Islet precursor cell (in vitro differentiated cells): ENCODE measurements around the gene TENM4.
"Not testable (repeated sequence)": the region's sequence is repeated elsewhere in the genome, so short reads cannot be mapped to it uniquely, and the experiment has no call there.

ENCODE experiments used
- DNase-seq: peaks from one replicate; pipeline ENCODE4 v3.0.0-alpha.2; 2018

Gene TENM4

DNA sequence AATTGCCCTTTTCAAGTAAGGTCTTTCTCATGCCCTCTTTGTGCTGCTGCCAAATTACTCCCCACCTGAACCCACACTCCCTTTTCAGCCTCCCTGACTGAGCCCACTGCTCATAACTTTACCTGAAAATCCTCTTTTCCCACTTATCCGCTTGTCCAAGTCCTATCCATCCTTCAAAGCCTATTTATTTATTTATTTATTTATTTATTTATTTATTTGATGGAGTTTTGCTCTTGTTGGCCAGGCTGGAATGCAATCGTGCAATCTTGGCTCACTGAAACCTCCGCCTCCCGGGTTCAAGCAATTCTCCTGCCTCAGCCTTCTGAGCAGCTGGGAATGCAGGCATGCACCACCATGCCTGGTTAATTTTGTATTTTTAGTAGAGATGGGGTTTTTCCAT, 613.5 kb downstream of the TENM4 start:
- DNase-seq, result not testable (repeated sequence)

DNA sequence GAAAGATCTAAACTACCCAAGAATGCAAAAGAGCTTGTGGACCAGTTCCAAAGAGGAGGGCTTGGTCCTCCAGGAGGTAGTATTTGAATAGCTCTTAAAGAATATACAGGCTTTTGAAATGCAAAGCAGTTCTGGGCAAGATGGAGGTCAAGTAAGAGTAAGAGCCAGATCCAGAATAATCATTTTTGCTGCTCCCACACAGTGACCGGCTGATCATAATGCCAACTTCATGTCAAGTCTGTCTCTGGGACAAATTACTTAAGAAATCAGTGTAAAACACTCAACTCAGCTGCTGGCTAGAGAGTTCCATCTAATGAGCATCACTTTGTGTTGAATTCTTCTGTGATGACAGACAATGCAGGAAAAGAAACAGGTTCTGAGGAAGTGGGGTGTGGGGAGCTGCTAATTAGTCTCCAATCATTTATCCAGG, 615.2 kb downstream of the TENM4 start:
- DNase-seq, result no peak

DNA sequence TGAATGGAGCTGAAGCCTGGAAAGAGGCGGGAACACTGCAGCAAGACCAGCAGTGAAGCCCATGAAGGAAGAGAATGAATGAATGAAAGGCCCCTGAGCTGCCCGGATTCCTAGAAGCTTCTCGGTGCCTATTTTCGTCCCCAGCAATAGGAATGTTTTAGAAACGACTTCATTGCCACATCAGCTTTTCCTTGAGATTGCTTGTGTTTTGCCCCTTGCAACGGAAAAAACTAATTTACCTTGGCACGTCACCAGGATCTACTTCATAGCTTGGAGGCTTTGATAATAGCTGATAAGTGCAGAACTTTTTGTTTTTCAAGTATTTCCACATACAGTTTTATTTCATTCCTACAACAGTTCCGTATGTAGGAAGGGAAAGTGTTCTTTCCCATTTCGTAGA, 617.2 kb downstream of the TENM4 start:
- DNase-seq, result no peak

DNA sequence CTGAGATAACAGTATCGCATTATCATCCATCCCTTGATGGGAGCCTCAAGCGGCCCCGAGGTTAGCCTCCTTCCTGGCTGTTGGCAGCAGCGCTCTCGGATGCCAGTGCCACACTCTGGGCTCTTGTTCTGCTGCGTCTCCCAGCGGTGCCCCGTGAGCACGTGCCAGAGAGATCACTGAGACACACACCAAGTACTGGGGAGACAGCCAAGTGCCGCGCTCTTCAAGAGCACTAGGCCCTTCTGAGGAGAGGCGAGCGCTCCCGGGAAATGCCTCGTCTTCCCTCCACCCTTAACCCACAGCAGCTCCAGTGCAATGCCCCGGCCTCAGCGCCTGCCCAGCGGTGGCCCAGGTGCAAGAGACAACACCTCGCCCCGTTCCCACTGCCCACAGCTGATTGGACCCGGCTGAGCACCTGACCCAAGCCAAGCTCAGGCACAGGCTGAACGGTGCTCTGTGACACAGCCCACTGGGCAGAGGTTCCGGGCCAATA, 617.9 kb downstream of the TENM4 start:
- DNase-seq, result no peak

DNA sequence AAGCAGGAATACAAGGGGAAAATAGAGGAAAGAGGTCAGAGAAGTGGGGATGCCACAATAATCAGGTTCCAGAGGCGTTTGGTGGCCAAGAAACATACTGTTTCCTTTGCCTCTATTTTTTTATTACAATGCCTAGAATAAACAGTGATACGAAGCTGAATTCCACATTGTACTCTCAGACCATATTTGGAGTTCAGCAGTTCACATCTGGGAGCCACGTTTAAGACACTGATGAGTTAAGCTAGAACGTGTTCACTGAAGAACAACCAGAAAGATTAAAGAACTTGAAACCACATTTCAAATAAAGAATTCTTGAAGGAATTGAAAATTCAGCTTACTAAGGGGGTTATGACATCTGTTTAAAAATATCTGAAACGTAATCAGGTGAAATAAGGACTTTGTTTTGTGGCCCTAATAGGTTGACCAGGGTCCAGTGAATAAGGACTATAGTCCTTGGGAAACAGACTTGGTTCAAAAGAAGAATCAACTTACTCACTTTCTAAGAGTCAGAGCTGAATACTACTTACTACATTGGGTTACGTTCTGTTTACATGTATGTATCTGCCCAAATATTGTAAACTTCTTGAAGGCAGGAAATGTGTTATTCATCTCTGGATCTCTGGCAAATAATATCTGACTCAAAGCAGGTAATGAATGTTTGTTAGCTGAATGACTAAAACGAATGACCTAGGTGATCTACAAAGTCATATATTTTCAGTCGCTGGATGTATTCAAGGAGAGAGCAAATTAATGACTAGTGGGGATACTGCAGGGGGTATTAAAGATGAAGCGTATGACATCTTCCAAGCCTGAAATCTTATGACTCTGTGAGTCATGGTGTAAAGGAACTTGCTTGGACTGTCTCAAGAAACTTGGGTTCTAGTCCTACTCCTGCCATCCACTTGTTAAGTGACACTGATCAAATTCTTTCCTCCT, 619.2 kb downstream of the TENM4 start:
- no peak for DNase-seq

DNA sequence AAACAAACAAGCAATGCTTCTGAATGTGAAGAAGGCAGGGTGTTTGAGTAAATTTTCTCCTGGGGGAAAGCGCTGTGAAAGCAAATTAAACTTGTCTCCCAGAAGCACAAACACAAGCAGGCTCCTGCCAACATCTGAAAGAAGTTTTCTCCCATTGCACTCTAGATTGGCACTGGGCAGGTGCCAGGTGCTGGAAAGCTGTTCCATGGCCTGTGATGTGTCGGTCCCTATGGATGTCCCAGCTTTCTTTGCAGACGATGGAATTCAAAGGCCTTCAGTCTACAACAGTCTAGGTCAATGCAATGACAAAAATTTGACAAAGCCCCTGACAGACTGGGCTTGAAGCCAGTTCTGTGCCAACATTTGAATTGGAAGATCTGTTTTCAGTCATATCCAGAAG, 620.1 kb downstream of the TENM4 start:
- DNase-seq, result no peak

DNA sequence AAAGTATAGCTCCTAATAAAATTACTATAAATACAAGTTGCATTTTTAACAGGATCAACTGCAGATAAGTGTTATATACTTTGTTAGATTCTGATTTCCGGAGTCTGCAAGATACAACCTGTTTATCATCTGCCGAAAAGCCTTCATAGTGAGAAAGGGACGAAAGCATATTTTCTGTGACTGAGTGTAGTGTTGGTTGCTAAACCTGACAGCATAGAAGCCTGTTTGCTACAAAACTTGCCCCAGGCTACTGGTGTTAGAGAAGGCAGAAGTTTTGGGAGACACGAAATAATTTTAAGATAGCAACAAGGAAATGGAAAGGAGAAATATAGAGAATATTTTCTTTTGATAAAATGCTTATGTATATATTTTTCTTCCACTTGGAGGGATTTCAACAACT, 622.6 kb downstream of the TENM4 start:
- no peak for DNase-seq

DNA sequence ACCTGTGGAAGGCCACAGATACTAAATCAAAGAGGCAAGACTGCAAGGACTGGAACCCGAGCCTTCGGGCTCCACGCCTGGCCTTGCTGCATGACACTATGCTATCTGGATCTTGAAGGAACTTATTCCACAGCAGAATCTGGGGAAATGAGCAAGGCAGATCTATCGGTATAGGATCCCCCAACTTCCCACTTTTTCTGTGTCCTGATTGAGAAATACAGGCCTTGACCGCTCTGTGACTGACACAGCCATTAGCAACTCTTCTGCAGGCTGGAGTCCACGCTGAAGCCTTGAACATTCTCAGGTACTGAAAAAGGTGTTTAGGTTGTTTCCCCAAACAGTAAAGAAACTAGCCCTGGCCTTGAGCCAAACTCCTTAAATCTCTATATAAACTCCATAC, 625.0 kb downstream of the TENM4 start:
- no peak for DNase-seq

DNA sequence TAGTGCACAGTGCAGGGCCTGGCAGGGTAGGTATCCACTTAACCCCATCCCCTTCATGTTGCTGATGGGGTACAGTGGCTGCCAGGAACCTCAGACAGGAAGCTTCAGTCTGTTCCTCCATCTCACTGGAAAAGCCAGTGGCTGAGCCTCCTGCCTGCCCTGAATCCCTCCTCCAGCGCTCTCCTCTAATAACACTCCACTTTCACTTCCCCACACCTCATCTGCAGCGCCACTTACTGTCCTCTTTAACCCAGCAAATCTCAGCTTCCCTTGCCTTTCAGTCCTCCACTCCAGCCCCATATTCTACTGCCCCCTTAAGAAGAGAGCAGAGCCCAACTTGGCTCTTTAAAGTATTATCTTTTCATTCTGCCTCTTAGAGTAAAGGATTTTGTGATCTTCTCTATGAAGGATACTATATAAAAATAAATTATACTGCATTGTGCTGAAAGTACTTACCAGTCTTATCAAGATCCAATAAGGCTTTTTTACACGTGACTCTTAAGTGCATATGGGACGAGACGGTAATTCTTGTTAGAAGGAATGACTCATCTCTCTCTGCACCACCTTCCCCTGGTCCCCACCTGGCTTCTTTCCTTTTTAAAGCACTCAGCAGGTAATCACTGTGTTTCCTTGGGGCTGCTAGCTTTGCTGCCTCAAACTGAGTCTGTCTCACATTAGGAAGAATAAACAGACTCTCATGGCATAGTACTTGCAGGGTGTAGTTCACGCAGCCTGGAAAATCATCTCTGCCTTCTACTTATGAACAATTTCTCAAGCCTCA, 628.1 kb downstream of the TENM4 start:
- peak; percentile 79 for DNase-seq

DNA sequence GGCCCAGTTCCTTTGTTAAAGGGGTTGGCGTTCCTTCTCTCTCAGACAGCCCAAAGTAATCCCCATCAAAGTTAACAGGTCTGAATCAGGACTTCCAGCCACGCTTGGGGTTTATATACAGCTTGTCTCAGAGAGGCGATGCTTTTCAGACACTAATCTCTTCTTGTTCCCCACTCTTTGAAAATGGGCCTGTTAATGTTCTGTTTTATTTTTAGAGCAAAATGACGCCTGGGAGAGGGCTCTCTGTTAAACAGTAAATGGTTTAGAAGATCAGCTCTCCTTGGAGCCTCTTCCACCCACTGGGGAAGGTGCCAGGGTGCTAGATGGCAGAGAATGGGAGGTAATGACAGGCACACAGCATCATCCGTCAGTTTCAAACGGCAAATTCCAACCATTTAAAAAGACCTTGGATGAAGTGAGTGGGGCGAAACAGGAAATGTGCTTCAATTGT, 630.2 kb downstream of the TENM4 start:
- no peak for DNase-seq

DNA sequence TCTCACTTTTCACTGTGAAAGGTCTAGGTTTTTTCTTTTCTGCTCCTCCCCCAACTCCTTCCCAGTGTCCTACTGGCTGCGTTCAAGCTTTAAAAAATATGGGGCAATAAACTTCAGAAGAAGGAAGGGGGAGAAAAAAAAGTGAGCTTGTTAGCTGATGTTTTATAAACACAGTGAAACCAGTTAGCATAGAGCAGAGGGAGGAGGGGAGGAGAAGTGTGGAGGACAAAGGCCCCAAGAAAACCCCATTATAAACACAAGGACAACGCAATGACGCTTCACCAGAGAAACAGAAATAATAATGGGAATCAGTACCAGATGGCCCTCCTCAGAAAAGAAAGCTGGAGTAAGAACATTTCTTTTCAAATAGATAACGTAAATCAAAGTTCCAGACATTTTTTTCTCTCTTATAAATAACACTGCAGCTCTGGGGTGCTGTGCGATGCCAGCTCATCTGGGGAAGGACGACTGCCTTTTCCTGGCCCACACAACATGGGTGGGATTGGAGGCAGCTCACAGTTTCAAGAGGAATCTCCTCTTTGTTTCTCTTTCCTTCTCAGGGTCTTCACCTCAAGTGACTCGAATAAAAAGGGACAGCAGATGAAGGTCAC, 630.8 kb downstream of the TENM4 start:
- no peak for DNase-seq

DNA sequence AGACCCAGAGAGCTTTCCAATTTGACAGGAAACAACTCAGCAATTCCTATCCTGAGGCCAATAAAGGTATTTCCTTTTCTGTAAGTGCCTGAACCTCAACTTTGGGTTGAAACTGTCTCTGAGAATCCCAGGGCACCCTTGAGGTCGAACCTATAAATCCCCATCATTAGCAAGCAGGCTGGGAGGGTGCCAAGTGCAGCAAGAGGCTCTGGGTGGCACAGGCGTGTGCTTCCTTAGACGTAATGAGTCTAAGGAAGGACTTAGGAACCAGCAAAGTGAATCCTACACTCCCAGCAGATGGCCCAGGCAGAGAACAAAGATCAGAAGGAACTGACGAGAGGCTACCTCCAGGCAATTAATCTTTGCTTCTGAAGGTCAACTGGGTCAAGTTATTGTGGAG, 631.9 kb downstream of the TENM4 start:
- no peak for DNase-seq

DNA sequence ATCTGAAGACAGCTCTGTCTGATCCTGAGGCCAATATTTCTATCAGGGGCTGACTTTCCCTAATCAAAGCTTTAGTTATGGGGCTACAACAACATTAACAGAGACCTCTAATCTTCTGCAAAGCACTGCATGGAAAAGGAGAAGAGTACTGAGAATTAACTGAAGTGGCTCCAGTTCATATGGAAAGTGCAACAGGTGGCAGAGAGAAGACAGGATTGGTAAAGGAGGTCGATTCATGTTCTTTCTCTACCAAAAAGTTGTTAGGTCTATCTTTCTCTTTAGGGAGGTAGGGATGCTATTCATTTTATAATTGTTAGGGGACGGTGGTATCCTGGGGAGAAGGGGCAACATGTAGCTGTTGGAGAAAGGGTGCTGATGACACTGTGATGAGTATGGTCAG, 633.5 kb downstream of the TENM4 start:
- no peak for DNase-seq

DNA sequence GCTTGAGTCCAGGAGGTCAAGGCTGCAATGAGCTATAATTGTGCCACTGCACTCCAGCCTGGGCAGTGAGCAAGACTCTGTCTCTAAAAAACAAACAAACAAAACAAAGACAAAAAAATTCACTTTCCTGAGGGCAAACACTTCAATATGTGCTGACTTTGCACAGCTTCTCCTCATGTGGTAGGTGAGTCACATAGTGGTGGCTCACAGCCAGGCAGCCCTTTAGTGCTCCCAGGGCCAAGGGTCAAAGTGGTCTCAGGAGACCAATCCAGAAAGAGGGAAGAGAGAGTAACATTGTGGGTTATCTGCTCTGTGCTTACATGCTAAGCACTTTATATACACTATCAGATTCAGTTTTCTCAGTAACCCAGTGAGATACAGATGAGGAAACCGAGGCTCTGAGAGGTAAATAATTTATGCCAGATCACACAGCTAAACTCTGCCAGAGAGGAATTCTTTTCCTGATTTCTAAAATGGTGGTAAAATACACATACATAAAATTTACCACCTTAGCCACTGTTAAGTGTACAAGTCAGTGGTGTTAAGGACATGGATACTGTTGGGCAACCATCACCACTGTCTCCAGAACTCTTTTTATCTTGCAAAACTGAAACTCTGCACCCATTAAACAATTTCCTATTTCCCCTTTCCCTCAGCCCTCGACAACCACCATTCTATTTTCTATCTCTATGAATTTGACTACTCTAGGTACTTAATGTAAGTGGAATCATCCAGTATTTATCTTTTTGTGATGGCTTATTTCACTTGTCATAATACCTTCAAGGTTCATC, 634.4 kb downstream of the TENM4 start:
- peak; percentile 79 for DNase-seq

DNA sequence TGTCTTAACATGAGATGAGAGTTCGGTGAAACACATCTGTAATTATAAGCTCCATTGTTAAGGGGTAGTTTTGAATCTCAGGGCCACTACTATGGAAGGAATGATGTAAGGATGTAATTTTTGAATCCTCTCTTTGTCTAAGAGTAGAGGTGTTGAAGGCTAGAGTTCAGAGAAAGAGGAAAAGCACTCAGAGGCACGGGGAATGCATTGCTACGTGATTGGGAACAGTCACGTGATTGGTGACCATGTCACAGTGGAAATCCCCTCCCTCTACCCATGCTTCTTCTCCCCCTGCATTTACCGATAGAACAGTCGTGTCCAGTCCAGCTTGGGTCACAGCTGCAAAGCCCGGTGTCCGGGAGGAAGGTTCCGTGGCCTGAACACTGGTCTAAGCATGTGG, 635.8 kb downstream of the TENM4 start:
- no peak for DNase-seq

DNA sequence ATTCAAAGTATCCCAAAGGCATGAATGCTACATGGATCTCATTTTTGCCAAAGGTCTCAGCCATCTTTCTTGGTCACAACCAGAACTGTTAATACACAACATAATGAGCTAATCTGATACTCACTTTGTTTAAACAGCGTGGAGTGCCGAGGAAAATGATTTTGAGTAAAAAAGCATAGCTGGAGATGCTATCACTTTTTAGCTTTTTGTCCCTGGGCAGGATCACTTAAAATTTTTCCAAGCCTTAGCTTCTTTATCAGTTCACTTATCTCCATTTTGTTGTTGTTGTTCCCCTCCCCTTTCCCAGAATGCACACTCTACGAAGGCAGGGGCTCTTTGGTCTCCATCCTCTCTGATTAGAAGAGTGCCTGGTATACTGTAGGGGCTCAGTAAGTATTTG, 636.8 kb downstream of the TENM4 start:
- DNase-seq, result no peak

DNA sequence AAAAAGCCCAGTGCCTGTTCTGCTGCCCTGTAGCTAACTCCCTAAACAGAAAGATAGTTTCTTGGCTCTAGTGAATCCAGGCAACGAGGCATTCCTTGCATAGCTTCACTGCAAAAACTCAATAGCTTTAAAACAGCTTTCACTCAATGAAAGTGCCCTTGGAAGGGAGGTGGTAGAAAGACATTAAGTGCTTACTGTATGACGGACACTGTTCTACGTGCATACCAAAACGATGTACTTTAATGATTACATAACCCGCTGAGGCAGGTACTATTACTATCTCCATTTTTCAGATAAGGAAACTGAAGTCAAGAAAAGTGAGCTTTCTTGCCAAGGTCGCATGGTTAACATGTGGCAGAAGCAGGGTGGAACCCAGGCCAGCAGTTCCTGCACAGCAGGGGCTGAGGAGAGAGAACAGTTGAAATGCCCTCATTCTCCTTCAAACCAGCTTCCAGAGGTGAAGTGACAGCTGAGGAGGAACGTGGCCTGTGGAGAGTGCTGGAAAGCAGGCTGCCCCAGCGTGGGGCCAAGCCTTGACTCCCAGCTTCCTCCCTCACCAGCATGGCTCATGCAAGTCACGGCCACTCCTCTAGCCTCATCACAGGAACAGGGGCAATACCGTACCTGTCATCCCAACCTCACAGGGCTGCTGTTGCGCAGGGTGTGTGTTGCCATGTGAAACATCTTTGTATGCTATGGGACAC, 638.6 kb downstream of the TENM4 start:
- no peak for DNase-seq

DNA sequence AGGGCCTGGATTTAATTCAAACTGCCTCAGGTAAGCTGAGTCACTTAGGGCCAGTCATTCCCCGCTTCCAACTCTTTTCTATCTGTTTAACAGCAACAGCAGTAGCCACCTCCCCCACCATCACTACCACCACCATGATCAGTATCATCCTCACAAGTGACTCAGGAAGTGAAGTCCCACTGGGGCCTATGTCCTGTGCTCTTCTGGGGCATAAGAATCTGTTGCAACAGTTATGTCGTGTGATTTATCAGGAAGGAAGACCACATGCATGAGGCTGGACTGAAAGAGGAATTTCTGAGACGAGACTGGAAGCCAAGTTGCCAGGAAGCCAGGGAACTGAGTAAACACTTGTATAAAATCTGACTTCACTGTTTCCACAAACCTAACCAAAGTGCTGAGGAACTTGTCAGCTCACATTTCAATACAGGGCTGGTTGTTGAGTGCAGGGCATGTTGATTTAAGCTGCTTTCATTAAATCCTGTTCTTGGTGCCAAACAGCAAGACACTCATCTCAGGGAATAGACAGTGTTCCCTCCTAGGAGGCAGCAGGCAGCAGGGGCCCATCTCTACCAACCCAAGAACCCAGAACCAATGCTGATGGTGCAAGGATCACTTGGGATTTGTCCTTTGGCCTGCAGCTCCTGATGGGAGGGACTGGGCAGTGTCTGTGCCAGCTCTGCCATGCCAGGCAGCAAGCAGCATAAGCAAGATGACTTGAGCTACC, 639.5 kb downstream of the TENM4 start:
- DNase-seq, result peak; percentile 81

DNA sequence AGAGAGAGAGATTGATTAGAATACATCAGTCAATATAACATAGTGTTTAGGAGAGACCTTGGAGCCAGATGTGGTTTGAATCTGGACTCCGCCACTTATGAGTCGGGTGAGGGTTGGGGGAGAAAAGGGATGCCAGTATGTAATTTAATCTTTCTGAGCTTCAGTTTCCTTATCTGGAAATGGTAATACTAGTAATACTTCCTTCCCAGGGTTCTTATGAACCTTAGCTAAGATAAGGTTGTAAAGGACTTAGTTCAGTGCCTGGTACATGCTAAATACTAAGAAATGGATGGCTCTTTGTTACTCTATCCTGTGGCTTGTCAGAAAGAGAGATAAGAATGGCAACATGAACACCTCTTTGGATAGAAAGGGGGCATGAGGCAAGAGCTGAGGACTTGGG, 640.1 kb downstream of the TENM4 start:
- no peak for DNase-seq

DNA sequence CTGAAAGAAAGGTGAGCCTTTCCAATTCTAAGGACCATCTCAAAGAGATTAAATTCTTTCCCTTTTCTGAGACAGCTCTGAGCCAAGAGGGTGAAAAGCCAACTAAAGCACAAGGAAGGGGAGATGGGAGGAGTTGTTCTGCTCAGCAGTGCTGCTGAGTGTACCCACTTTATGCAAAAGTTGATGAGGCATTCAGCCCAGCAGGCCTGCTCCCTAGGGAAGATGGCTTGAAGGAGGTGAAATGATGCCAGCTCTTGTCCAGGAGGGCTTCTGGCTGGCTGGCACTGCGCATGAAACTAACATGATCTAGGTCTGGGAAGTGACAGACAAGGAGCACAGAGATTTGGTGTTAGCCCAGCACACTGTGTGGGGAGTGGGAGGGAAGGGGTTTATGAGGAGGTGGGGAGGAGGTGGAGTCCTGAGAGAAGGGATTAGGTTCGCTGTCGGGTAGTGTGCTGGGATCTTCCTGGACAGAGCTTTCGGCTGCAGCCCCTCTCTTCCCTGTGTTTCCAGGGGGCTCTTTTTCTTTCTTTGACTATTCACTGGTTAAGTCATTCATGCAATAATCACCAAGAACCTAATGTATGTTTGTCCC, 640.6 kb downstream of the TENM4 start:
- DNase-seq, result no peak

DNA sequence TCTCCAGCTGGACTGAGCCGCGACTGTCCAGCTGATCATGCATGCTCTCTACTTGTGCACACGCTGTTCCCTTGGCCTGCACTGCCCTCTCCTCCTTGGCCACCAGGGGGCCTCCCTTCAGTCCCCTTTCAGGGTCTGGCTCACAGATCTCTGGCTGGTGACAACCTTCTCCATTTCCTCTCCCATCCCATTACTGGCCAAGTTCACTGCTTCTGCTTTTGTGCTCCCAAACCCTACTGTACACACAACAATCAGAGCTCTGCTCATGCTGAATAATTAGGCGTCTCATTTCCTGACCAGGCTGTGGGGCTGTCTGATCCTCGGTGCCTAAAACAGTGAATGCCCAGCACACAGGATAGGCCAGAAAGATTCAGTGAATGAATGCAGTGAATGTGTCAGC, 642.2 kb downstream of the TENM4 start:
- peak; percentile 89 for DNase-seq
